Stimulated activated naive CD4-positive, alpha-beta T cell (primary cell): ENCODE results near the gene PEF1.

Experiments used
- DNase-seq, 6 experiments: peaks; one replicate each; lab custom pipeline; 2025; lab: John Stamatoyannopoulos, UW

Gene PEF1

DNA sequence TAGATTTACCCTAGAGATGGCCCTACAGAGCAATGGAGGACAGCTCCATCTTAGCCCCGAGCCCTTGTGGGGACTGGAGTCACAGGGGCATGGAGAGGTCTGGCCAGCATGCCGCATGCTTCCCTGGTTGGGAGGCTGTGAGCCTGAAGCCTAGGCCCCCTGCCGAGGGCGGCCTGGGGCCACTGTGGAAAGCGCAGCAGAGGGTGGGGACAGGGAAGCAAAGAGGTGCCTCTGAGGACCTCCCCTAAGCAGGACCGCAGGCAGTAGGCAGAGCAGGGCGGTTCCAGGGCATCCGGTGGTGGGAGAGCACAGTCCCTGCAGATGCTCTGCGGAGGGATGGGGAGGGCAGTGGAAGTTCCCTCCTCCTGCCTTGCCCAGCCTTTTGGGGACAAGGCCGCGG lies 26.5 kb upstream of the PEF1 start:
- DNase-seq = no peak

DNA sequence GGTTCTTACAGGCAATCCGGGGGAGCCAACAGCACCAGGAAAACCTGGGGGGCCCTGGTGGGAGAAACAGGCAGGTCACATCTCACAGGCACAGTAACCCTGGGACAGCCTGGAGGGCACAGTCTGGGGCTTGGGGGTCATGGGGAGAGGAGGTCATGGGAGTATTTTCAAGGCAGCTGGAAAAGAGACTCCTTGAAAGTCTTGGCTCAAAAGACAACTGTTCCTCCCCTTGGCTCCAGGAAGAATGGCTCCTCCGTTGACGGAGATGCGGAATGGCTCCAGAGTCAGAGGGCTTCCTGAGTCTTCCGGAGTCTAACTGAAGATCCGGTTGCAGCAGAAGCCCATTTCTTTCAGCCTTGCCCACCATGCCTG lies 25.9 kb upstream of the PEF1 start:
- no peak for DNase-seq

DNA sequence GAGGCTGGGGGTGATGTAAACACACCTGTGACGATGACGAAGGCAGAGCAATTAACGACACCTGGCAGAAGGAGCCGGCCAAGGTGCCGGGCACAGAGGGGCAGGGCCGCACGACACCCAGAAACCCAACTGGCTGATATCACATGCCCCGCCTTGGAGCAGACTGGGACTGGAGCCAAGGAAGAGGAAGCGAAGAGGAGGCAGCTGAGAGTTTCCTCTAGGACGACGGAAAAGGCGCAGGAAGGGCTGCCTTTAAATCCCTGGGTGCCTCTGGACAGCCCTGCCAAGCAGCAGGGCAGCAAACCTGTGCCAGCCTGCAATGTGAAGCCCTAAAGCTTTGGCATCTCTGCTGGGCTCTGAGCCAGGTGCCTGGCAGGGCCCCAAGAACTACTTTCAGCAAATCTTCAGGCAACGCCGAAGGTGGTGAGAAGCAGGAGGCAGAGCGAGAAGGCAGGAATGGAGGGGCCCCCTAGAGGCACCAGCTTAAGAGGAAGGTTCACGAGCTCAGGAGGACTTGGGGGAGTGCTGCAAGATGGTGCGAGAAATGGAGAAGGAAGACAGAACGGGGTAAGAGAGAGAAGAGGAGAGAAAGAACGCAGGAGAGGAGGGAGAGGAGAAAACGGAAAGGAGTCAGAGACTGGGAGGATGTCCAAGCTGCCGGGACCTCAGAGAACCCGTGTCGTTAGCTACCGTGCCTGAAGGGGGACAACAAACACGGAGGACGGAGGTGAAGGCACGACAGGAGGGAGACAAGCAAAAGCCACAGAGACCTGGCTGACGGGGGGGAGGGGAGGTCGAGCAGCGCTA lies 25.3 kb upstream of the PEF1 start:
- peak in 5 of 6 experiments; percentile 13 to 59 (median 32) for DNase-seq

DNA sequence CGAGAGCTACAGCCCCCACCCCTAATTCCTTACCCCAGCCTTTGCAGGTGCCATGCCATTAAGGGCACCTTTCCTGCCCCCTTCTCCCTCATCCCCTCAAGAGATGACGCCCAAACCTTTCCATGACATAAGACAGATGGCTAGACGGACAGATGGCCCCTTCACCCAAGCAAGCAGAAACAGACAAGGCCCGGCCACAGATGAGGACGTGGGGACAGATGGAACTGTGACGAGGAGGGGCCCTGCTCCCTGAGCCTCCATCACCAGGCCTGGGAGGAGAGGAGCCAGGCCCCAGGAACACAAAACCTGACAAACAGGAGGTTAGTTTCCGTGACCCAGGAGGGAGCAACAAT lies 24.7 kb upstream of the PEF1 start:
- no peak for DNase-seq

- no peak for DNase-seq
Measured at GRCh38 chr1:31668303-31668883, 23.7 kb upstream of the PEF1 start.

DNA sequence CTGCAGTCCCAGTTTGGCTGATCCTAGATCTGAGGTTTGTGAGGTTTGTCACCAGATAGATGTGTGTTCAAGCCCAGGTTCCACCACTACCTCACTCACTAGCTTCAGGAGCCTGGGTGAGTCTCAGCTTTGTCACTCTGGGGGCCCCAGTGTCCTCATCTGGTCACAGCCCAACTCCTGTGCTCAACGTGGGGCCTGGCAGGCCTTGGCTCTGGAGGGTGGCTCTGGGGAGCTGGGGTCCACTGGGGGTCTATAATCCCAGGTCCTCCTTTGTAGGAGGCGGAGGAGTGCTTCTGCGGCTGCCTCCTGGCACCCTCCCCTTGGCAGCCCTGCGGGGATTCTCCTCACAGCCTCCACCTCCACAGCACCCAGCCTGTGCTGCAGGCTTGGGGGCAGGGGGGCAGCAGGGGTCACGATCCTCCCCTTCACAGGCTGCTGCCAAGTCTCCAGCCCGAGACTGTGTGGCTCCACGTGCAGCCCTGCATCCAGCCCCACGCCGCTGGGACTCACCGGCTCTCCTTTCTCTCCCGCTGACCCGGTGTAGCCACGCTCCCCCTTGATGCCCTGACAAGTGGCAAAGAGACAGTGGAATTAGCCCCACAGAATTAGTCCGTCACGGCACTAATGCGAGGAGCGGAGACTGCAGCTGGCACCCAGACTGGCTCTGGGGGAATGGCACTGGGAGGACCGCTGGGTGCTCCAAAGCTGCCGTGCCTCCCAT lies 22.5 kb upstream of the PEF1 start:
- DNase-seq = no peak

DNA sequence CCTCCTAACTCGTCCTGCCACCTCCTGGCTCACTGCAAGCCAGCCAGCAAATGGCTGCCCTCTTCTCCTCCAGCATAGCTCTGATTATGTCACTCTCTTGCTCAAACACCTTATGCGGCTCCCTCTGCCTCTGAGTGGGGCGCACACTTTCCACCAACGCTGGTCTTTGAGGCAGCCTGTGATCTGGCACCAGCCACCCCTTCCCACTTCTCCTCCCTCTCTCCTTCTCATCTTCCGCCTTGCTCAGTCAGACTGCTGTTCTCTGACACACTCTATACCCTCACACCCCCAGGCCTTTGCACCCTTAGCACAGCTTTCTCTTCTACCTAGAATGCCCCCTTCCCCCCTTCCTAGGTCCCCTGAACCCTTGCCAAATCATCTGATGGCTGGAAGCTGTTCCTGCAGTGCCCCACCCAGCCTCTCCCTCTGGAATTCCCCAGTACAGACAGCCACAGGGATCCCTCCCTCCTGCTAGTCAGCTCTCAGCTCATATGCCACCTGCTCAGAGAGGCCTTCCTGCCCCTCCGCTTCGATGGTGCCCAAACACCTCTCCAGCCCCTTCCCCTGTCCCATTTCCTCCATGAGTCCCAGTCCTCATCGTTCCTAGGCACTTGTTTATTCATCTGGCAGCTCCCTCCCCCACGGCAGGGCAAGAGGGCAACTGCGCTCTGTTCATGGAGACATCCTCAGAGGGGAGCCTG lies 21.7 kb upstream of the PEF1 start:
- no peak for DNase-seq

DNA sequence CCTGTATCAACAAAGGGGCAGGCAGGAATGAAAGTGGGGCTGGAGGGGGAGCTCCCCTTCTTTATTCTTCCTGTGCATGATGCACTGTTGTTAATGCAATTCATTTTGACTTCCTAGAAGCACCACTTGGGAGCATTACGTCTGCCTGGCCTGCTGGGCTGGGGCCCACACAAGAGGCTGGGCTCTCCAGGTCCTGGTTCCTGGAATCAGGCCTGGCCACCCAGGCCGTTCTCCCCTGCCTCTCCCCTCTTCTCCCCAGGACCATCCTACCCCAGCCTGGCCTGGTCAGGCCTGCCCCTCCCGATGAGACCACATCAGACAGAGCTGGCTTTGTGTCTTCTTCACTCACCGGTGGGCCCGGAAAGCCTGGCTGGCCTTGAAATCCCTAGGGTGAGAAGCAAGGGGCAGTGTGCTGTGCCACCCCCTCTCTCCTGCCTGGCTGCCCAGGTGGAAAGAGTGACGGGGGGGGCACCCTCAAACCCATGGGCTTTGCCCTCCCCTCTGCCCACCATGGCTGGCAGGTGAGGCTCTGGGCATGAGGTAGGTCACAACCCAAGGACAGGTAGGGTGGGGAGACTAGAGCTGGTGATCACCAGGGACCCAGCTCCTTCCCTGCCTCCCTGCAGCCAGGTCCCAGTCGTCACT lies 20.7 kb upstream of the PEF1 start:
- DNase-seq = no peak

- DNase-seq = no peak
Measured at GRCh38 chr1:31664528-31664927, 19.9 kb upstream of the PEF1 start.

DNA sequence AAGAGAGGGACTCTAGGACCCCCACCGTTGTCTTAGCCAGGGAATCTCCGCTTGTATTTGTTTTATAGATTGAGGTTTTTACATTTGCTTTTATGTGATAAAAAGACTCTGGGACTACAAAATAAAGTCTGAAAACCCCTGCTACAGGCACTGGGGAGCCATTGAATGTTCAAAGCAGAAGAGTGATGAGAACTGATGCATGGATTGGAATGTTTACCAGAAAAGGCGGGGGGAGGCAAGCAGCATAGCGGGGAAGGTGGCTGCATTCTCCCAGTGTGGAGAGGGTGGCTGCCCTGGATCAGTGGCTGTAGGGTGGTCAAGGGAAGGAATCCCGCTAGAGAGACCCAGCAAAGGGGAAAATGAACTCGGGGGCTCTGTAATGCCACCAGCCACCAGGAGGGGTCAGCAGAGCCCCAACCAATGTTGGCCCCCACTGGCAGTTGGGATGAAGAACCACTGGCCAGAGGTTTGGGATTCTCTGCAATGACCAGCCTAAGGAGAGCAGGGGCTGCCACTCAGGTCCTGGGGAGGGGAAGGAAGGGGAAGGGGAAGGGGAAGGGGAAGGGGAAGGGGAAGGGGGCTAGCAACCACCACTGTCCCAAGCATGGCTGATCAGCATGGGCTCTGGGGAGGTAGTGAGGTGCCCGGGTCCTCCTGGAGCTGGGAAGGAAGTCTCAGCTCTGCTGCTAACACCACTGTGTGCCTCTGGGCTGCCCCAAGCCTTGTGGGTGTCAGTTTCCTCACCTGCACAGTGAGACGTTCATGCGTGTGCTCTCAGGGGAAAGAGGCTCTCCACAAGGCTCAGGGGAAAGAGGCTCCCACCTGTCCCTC lies 19.2 kb upstream of the PEF1 start:
- peak in 5 of 6 experiments; percentile 23 to 58 (median 40) for DNase-seq

GRCh38 chr1:31662463-31662862 lies 17.8 kb upstream of the PEF1 start:
- DNase-seq = no peak

- no peak for DNase-seq
Measured at GRCh38 chr1:31661856-31662255, 17.2 kb upstream of the PEF1 start.

GRCh38 chr1:31660871-31661455 lies 16.3 kb upstream of the PEF1 start:
- DNase-seq = no peak

GRCh38 chr1:31659889-31660288 lies 15.2 kb upstream of the PEF1 start:
- no peak for DNase-seq

DNA sequence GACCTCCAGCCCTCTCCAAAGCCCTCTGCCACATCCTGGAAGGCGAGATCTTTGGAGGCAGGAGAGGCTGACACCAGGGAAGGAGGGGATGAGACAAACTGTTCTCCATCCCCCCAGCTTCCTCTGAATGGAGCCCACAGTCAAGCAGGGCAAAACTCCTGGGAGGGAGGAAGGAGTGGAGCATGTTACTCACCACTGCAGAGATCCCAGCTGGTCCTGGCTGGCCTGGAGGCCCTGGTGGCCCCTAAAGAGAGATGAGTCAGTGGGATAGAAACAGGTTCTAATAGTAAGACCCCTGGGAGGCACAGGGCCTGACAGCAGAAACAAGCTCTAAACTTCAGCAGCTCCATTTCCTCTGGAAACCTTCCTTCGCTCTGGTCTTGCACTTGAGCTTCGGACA lies 14.0 kb upstream of the PEF1 start:
- DNase-seq = no peak

DNA sequence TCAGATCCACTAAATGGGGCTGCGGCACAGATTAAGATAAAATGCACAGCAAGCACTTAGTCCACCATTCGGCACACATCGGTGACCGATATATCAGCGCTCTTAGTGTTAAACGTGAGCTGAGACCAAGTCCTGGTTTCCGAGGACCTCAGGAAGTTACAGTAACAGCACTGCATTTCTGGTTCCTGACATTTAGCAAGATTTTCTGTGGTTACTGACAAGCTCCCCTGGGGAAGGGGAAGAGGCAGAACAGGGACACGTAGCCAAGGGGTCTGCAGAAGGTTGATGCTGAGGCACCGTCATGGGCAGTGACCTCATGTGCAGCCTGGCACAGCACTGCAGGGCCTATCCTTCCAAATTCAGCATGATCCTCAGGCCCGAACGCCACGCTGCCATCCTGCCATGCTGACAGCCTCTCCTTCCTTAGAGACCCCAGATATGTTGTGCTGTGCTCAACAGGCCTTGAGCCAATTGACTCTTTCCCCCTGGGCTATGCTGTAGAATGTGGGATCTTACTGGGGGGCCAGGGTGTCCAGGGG lies 13.4 kb upstream of the PEF1 start:
- no peak for DNase-seq

GRCh38 chr1:31657020-31657804 lies 12.5 kb upstream of the PEF1 start:
- DNase-seq = no peak

DNA sequence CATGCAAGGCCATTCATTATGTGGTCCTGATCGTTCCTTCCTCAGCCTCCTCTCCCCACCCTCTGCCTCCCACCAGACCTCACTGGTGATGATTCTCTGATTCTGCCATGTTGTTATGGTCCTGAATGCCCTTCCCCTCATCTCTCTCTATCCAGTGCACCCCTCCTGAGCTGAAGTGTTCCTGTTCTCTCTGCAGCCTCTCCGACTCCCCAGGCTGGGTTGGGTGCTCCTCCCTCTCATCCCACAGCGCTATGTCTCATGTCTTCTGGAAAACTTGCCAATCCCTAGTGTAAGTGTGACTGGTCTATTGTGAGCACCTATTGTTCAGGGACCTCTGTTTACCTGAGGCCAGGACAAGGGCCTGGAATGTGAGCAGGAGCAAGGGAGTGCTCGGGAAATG lies 11.1 kb upstream of the PEF1 start:
- no peak for DNase-seq

- DNase-seq = no peak
Measured at GRCh38 chr1:31655104-31655503, 10.4 kb upstream of the PEF1 start.

DNA sequence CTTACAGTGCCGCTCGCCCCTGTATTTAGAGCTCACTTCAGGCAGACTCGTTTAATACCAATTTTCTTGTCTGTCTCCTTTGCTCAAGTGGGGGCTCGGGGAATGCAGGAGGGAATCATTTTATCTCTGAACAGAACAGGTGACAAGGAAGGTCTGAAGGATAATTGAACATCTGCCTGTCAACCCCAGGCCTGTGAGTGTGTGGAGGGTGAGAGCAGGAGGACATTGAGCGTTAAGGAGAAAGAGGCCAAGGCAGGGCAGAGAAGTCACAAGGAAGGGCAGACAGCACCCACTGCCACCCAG lies 9.7 kb upstream of the PEF1 start:
- no peak for DNase-seq
